ENCODE results near the gene SLC36A4.

DNA sequence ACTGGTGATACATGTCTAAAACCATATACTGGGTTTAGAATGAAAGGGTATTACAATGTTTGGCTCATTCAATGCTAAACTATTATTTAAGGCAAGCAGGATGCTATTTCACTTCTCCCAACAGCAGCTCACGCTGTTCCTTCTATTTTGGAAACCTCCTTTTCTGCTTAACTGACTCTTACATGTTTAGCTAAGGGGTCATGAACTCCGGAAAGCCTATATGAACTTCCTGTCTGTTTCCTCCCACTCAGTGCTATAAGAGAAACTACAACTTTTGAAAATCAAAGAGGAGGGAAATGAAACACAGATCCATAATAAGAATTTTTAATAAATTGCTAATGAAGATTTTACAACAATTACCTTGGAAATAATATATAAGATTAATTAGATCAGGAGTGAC is 30.9 kb downstream of the SLC36A4 start:
- no peak for TF ChIP-seq CTCF (conservative IDR thresholded peaks at IDR 0.05; ENCODE audit: low read length)
- TF ChIP-seq EZH2phosphoT487 (IDR thresholded peaks at IDR 0.05; ENCODE audit: borderline replicate concordance, low read depth, low read length): no peak

Data from OCI-LY7 (cell line).